ENCODE results near the gene TIAM1.

Gene TIAM1

GRCh38 chr21:31352836-31353235, 8.8 kb upstream of the TIAM1 start:
- Histone ChIP-seq H3K27ac (ENCODE audit: low read depth, low read length) (no peak overlapping the region), H3K9me3 (ENCODE audit: insufficient read depth, low read depth, low read length) (no peaks in the 10 kb centered on the region), H3K9ac (ENCODE audit: low read depth, low read length) (no peak overlapping the region), H3K4me1 (ENCODE audit: insufficient read depth, low read length) (0 out of 2 replicates have a peak, but pooled peaks cover 6% of the 10 kb centered on the region), H3K4me3 (ENCODE audit: low read length) (no peak overlapping the region), H3K36me3 (ENCODE audit: insufficient read depth, low read length) (no peaks in the 10 kb centered on the region), H3K27me3 (ENCODE audit: insufficient read depth, low read length) (no peaks in the 10 kb centered on the region)
- 72% methylated on average over 2 of the region's 2 CpGs for WGBS

- Histone ChIP-seq H3K4me1 (ENCODE audit: insufficient read depth, low read length) (0 out of 2 replicates have a peak, but pooled peaks cover 6% of the 10 kb centered on the region), H3K9ac (ENCODE audit: low read depth, low read length) (no peak overlapping the region), H3K27ac (ENCODE audit: low read depth, low read length) (no peak overlapping the region), H3K27me3 (ENCODE audit: insufficient read depth, low read length) (no peaks in the 10 kb centered on the region), H3K9me3 (ENCODE audit: insufficient read depth, low read depth, low read length) (no peaks in the 10 kb centered on the region), H3K36me3 (ENCODE audit: insufficient read depth, low read length) (no peaks in the 10 kb centered on the region), H3K4me3 (ENCODE audit: low read length) (no peak overlapping the region)
- 61% methylated on average over 3 of the region's 3 CpGs for WGBS
Observed at GRCh38 chr21:31351960-31352359, 7.9 kb upstream of the TIAM1 start.

GRCh38 chr21:31351438-31351837, 7.4 kb upstream of the TIAM1 start:
- 68% methylated on average over 5 of the region's 5 CpGs for WGBS
- Histone ChIP-seq H3K27me3 (ENCODE audit: insufficient read depth, low read length) (no peaks in the 10 kb centered on the region), H3K4me1 (ENCODE audit: insufficient read depth, low read length) (0 out of 2 replicates have a peak, but pooled peaks cover 6% of the 10 kb centered on the region), H3K9ac (ENCODE audit: low read depth, low read length) (no peak overlapping the region), H3K27ac (ENCODE audit: low read depth, low read length) (no peak overlapping the region), H3K36me3 (ENCODE audit: insufficient read depth, low read length) (no peaks in the 10 kb centered on the region), H3K4me3 (ENCODE audit: low read length) (no peak overlapping the region), H3K9me3 (ENCODE audit: insufficient read depth, low read depth, low read length) (no peaks in the 10 kb centered on the region)

GRCh38 chr21:31349208-31349607, 5.1 kb upstream of the TIAM1 start:
- Histone ChIP-seq H3K4me3 (ENCODE audit: low read length) (no peak overlapping the region), H3K9me3 (ENCODE audit: insufficient read depth, low read depth, low read length) (no peaks in the 10 kb centered on the region), H3K27ac (ENCODE audit: low read depth, low read length) (no peak overlapping the region), H3K27me3 (ENCODE audit: insufficient read depth, low read length) (no peaks in the 10 kb centered on the region), H3K4me1 (ENCODE audit: insufficient read depth, low read length) (0 out of 2 replicates have a peak, but pooled peaks cover 6% of the 10 kb centered on the region), H3K9ac (ENCODE audit: low read depth, low read length) (no peak overlapping the region), H3K36me3 (ENCODE audit: insufficient read depth, low read length) (no peaks in the 10 kb centered on the region)
- WGBS, result 76% methylated on average over 3 of the region's 4 CpGs

- no peaks in the 10 kb centered on the region for H3K36me3 ChIP-seq (ENCODE audit: insufficient read depth, low read length)
- no peaks in the 10 kb centered on the region for H3K9me3 ChIP-seq (ENCODE audit: insufficient read depth, low read depth, low read length)
- 87% methylated on average over 7 of the region's 7 CpGs for WGBS
- peaks cover 9% of the 10 kb centered on the region; the same call in 1 of the 2 replicates for H3K4me1 ChIP-seq (ENCODE audit: insufficient read depth, low read length)
- H3K27ac ChIP-seq (ENCODE audit: low read depth, low read length), result no peak overlapping the region
- H3K27me3 ChIP-seq (ENCODE audit: insufficient read depth, low read length), result peaks cover 1% of the 10 kb centered on the region; the same call in 1 of the 2 replicates
- H3K4me3 ChIP-seq (ENCODE audit: low read length), result no peak overlapping the region
- H3K9ac ChIP-seq (ENCODE audit: low read depth, low read length), result no peak overlapping the region
Observed at GRCh38 chr21:31348188-31348587, 4.1 kb upstream of the TIAM1 start.

- no peaks in the 10 kb centered on the region for H3K9me3 ChIP-seq (ENCODE audit: insufficient read depth, low read depth, low read length)
- no peak overlapping the region for H3K4me3 ChIP-seq (ENCODE audit: low read length)
- peaks cover 15% of the 10 kb centered on the region; the same call in 1 of the 2 replicates for H3K4me1 ChIP-seq (ENCODE audit: insufficient read depth, low read length)
- H3K36me3 ChIP-seq (ENCODE audit: insufficient read depth, low read length), result no peaks in the 10 kb centered on the region
- no peak overlapping the region for H3K27ac ChIP-seq (ENCODE audit: low read depth, low read length)
- H3K9ac ChIP-seq (ENCODE audit: low read depth, low read length), result no peak overlapping the region
- peaks cover 7% of the 10 kb centered on the region; the same call in 1 of the 2 replicates for H3K27me3 ChIP-seq (ENCODE audit: insufficient read depth, low read length)
- 82% methylated on average over 15 of the region's 15 CpGs for WGBS
Observed at GRCh38 chr21:31347435-31348032, 3.5 kb upstream of the TIAM1 start.

- peaks cover 18% of the 10 kb centered on the region; the same call in 1 of the 2 replicates for H3K4me1 ChIP-seq (ENCODE audit: insufficient read depth, low read length)
- H3K9ac ChIP-seq (ENCODE audit: low read depth, low read length), result no peak overlapping the region
- no peak overlapping the region for H3K4me3 ChIP-seq (ENCODE audit: low read length)
- H3K27ac ChIP-seq (ENCODE audit: low read depth, low read length), result no peak overlapping the region
- no peaks in the 10 kb centered on the region for H3K9me3 ChIP-seq (ENCODE audit: insufficient read depth, low read depth, low read length)
- 89% methylated on average over 14 of the region's 14 CpGs for WGBS
- no peaks in the 10 kb centered on the region for H3K36me3 ChIP-seq (ENCODE audit: insufficient read depth, low read length)
- peaks cover 10% of the 10 kb centered on the region; the same call in 1 of the 2 replicates for H3K27me3 ChIP-seq (ENCODE audit: insufficient read depth, low read length)
Observed at GRCh38 chr21:31346256-31346821, 2.3 kb upstream of the TIAM1 start.

- no peaks in the 10 kb centered on the region for H3K9me3 ChIP-seq (ENCODE audit: insufficient read depth, low read depth, low read length)
- H3K9ac ChIP-seq (ENCODE audit: low read depth, low read length), result no peak overlapping the region
- WGBS, result 88% methylated on average over 1 of the region's 2 CpGs
- H3K36me3 ChIP-seq (ENCODE audit: insufficient read depth, low read length), result no peaks in the 10 kb centered on the region
- peaks cover 18% of the 10 kb centered on the region; the same call in 1 of the 2 replicates for H3K4me1 ChIP-seq (ENCODE audit: insufficient read depth, low read length)
- peaks cover 10% of the 10 kb centered on the region; the same call in 1 of the 2 replicates for H3K27me3 ChIP-seq (ENCODE audit: insufficient read depth, low read length)
- no peak overlapping the region for H3K4me3 ChIP-seq (ENCODE audit: low read length)
- H3K27ac ChIP-seq (ENCODE audit: low read depth, low read length), result no peak overlapping the region
Observed at GRCh38 chr21:31345136-31345535, 1.1 kb upstream of the TIAM1 start.

GRCh38 chr21:31343030-31343510, 991 bp downstream of the TIAM1 start:
- Histone ChIP-seq H3K4me3 (ENCODE audit: low read length) (peak overlapping the region; percentile 78), H3K9ac (ENCODE audit: low read depth, low read length) (peak overlapping the region; percentile 71; the same call in 1 of the 2 replicates), H3K9me3 (ENCODE audit: insufficient read depth, low read depth, low read length) (no peaks in the 10 kb centered on the region), H3K27me3 (ENCODE audit: insufficient read depth, low read length) (peaks cover 10% of the 10 kb centered on the region; the same call in 1 of the 2 replicates), H3K27ac (ENCODE audit: low read depth, low read length) (no peak overlapping the region), H3K36me3 (ENCODE audit: insufficient read depth, low read length) (peaks cover under 1% of the 10 kb centered on the region; the same call in 1 of the 2 replicates), H3K4me1 (ENCODE audit: insufficient read depth, low read length) (peaks cover 29% of the 10 kb centered on the region)
- 53% methylated on average over 2 of the region's 2 CpGs for WGBS

- Histone ChIP-seq H3K9ac (ENCODE audit: low read depth, low read length) (no peak overlapping the region), H3K4me1 (ENCODE audit: insufficient read depth, low read length) (peaks cover 29% of the 10 kb centered on the region), H3K36me3 (ENCODE audit: insufficient read depth, low read length) (peaks cover 5% of the 10 kb centered on the region; the same call in 1 of the 2 replicates), H3K4me3 (ENCODE audit: low read length) (no peak overlapping the region), H3K27ac (ENCODE audit: low read depth, low read length) (no peak overlapping the region), H3K27me3 (ENCODE audit: insufficient read depth, low read length) (peaks cover 10% of the 10 kb centered on the region; the same call in 1 of the 2 replicates), H3K9me3 (ENCODE audit: insufficient read depth, low read depth, low read length) (no peaks in the 10 kb centered on the region)
- 86% methylated on average over 3 of the region's 3 CpGs for WGBS
Observed at GRCh38 chr21:31342348-31342747, 1.7 kb downstream of the TIAM1 start.

GRCh38 chr21:31340942-31341487, 3.0 kb downstream of the TIAM1 start:
- no peaks in the 10 kb centered on the region for H3K9me3 ChIP-seq (ENCODE audit: insufficient read depth, low read depth, low read length)
- peaks cover 29% of the 10 kb centered on the region for H3K4me1 ChIP-seq (ENCODE audit: insufficient read depth, low read length)
- peaks cover 10% of the 10 kb centered on the region; the same call in 1 of the 2 replicates for H3K27me3 ChIP-seq (ENCODE audit: insufficient read depth, low read length)
- no peak overlapping the region for H3K9ac ChIP-seq (ENCODE audit: low read depth, low read length)
- H3K27ac ChIP-seq (ENCODE audit: low read depth, low read length), result no peak overlapping the region
- peaks cover 5% of the 10 kb centered on the region; the same call in 1 of the 2 replicates for H3K36me3 ChIP-seq (ENCODE audit: insufficient read depth, low read length)
- H3K4me3 ChIP-seq (ENCODE audit: low read length), result no peak overlapping the region
- WGBS, result 86% methylated on average over 3 of the region's 4 CpGs

All from HUES64 (cell line).